HG02981 (cell line): Measurements from ENCODE around the gene UNC13B.

Experiments used
- ATAC-seq: cut with Tn5 transposase; IDR thresholded peaks from one replicate; pipeline ENCODE4 v1.9.1; 2021; ENCODE audit warnings: mild to moderate bottlenecking, moderate library complexity; ENCODE audit not compliant: unreplicated experiment

The UNC13B gene

GRCh38 chr9:35415402-35416097 lies 253.7 kb downstream of the UNC13B start:
- no peak for ATAC-seq

- no peak for ATAC-seq
These were observed 254.3 kb downstream of the UNC13B start for GRCh38 chr9:35416098-35416427.

DNA sequence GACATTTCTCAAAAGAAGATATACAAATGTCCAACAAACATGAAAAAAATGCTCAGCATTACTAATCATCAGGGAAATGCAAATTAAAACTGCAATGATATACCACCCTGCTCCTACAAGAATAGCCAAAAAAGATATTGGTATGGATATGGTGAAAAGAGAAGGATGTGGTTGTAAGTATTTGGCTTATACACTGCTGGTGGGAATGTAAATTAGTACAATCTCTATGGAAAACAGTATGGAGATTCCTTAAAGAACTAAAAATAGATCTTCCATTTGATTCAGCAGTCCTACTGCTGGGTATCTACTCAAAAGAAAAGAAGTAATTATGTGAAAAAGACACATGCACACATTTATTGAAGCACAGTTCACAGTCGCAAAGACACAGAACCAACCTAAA lies 260.5 kb downstream of the UNC13B start:
- no peak for ATAC-seq

DNA sequence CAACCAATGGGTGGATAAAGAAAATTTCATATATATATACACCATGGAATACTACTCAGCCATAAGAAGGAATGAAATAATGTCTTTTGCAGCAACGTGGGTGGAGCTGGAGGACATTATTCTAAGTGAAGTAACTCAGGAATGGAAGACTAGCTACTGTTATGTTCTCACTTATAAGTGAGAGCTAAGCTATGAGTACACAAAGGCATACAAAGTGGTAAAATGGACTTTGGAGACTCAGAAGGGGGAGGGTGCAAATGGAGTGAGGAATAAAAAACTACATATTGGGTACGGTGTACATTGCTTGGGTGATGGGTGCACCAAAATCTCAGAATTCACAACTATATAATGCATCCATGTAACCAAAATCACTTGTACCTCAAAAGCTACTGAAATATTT lies 260.9 kb downstream of the UNC13B start:
- ATAC-seq = no peak

GRCh38 chr9:35423499-35423898 lies 261.7 kb downstream of the UNC13B start:
- no peak for ATAC-seq

DNA sequence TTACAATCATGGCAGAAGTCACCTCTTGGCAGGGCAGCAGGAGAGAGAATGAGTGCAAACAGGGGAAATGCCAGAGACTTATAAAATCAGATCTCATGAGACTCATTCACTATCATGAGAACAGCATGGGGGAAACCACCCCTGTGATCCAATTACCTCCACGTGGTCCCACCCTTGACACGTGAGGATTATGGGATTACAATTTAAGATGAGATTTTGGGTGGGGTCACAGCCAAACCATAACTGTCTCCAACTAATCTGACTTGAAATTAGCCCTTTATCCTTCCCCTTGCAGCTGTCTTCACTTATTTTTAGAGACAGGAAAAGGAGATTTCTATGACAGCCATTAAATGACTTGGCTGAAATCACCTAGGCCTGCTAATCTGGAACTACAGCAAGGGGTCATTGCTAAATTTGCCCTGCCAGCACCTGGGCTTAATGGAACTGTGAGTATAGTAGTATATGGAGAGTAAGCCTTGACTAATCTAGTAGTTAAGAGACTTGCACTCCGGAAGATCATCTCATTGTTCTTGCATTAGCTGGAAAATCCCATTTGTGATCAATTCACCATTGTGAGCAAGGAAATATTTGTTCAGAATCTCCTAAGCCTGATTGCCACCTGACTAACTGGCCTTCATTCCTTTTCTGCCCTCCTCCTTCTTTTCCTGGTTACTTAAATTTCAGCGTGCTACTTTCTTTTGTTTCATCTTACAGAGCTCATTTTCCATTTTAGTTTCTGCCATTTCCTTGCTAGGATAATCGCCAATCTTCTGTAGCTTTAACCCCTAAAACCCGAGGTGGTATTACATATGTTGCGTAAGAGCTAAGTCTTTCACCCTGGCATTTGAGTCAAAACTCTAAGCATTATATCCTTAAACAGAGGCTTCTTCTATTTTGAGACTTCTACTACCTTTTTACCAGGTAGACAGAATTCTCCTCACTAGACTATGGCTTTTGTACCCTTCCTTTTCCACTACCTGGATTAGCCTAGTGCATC lies 262.8 kb downstream of the UNC13B start:
- ATAC-seq = no peak

- no peak for ATAC-seq
These were observed 264.8 kb downstream of the UNC13B start for GRCh38 chr9:35426627-35427026.

DNA sequence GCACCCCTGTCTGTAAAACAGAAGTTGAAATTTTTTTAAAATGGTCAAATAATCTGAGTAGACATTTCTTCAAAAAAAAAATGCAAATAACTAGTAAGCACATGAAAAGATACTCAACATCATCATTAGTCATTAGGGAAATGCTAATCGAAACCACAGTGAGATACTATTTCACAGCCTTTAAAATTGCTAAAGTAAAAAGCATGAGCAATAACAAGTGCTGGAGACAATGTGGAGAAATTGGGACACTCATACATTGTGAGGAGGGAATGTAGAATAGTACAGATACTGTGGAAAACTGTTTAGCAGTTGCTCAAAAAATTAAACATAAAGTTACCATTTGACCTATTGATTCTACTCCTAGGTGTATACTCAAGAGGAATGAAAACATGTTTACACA lies 269.7 kb downstream of the UNC13B start:
- ATAC-seq = no peak

GRCh38 chr9:35432076-35432475 lies 270.3 kb downstream of the UNC13B start:
- no peak for ATAC-seq

DNA sequence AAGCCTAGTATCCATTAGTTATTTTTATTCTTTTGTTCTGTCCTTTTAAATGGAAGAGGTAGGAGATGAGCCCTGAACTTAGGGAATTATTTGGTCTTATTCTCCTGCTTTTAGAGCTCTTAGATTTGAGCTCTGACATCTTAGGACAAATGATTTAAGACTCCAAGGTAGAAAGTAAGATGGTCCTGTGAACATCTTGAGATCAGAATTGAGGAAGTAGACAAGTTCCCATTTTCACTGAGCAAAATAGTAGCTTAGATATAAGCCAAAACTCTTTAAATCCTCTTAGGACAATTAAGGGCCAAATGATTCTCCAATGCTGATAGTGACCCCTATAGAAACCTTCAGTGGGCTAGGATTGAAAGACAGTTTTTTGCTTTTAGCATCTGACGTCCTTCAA lies 275.1 kb downstream of the UNC13B start:
- no peak for ATAC-seq

GRCh38 chr9:35446012-35446411 lies 284.2 kb downstream of the UNC13B start:
- no peak for ATAC-seq

DNA sequence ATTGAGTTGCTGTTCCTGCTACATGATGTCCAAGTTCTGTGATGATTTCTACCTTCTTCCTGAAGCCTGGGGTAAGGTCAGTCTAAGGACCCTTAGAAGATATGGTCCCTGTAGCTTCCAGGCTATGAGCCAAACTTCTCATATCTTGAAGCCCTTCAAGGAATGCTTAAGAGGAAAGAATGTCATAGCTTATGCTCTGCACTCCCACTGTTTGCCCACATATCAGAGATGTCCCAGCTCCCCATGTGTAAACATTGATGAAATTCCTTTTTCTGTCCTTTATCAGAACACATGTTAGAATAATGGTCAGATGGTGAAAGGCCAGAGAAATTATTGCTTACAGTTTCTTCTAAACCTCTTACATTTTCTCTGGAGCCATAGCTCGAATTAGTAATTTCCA lies 286.7 kb downstream of the UNC13B start:
- ATAC-seq = no peak

DNA sequence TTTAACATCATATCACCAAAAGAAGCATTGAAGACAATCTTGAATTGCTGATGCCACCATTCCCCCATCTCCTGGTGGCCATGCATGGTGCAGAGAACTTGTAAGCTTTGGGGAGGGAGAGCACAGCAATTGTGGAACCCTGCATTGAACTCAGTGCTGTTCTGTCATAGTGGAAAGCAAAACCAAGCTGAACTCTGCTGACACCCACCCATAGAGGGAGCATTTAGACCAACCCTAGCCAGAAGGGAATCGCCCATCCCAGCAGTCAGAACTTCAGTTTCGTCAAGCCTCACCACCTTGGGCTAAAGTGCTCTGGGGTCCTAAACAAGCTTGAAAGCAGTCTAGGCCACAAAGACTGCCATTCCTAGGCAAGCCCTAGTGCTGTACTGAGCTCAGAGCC lies 290.7 kb downstream of the UNC13B start:
- no peak for ATAC-seq

GRCh38 chr9:35453786-35454185 lies 292.0 kb downstream of the UNC13B start:
- ATAC-seq = no peak
